Measurements from ENCODE around the gene CD46.

Gene CD46

GRCh38 chr1:207812778-207813511, 61.1 kb downstream of the CD46 start:
- no peak for DNase-seq (ENCODE audit: insufficient read length, low spot score)
- no peak for FAIRE-seq

GRCh38 chr1:207813512-207813881, 61.6 kb downstream of the CD46 start:
- no peak for FAIRE-seq
- no peak for DNase-seq (ENCODE audit: insufficient read length, low spot score)

DNA sequence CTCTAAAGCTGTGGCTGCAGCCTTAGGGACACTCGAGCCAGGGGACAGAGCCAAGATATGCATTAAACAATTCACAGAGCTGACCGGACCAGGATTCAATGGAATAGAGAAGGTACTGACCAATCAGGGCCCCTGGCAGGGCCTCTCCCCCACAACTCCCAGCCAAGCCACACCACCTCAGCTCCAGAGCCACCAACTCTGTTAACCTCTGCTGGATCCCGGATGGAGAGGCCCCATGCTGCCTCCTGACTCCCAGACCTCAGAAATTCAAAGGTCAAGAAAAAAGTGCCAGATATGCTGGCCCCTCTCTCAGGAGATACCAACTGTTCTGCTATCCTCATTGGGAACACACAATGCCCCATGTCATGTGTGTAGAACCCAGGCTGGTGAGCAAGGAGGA, 62.1 kb downstream of the CD46 start:
- FAIRE-seq (no peak), DNase-seq (ENCODE audit: insufficient read length, low spot score) (no peak)

DNA sequence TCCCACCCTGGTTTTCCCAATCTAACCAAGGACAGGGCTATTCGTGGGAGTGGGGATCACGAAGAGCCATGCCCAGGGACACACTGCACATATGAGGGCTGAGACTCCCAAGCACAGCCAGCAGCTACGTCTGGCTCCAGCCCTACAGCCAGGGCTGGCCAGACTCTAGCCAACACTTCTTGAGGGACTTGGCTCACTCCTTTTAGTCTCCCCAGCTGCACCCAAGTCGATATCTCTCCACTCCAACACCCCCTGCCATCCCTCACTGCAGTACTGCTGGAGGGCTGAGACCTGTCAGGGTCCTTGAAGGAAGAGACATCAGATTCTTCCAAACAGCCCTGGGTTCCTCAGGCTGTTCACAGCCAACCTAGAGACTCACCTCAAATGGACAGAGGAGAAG, 62.6 kb downstream of the CD46 start:
- FAIRE-seq: no peak
- DNase-seq (ENCODE audit: insufficient read length, low spot score): no peak

GRCh38 chr1:207815466-207815865, 63.6 kb downstream of the CD46 start:
- DNase-seq (ENCODE audit: insufficient read length, low spot score): no peak
- no peak for FAIRE-seq

GRCh38 chr1:207815913-207816291, 64.0 kb downstream of the CD46 start:
- DNase-seq (ENCODE audit: insufficient read length, low spot score) (no peak), FAIRE-seq (no peak)

- FAIRE-seq (no peak), DNase-seq (ENCODE audit: insufficient read length, low spot score) (no peak)
These were observed 65.3 kb downstream of the CD46 start for GRCh38 chr1:207817166-207817565.

GRCh38 chr1:207817778-207818751, 66.2 kb downstream of the CD46 start:
- no peak for FAIRE-seq
- no peak for DNase-seq (ENCODE audit: insufficient read length, low spot score)

GRCh38 chr1:207818971-207819451, 67.2 kb downstream of the CD46 start:
- no peak for DNase-seq (ENCODE audit: insufficient read length, low spot score)
- FAIRE-seq: no peak

- FAIRE-seq: no peak
- no peak for DNase-seq (ENCODE audit: insufficient read length, low spot score)
These were observed 69.0 kb downstream of the CD46 start for GRCh38 chr1:207820568-207821463.

GRCh38 chr1:207821464-207822045, 69.7 kb downstream of the CD46 start:
- FAIRE-seq: no peak

GRCh38 chr1:207822124-207822601, 70.3 kb downstream of the CD46 start:
- DNase-seq (ENCODE audit: insufficient read length, low spot score) (peak; percentile 97), FAIRE-seq (no peak)

More at GRCh38 chr1:207821464-207822045, 69.7 kb downstream of the CD46 start:
- DNase-seq (ENCODE audit: insufficient read length, low spot score): no peak

DNA sequence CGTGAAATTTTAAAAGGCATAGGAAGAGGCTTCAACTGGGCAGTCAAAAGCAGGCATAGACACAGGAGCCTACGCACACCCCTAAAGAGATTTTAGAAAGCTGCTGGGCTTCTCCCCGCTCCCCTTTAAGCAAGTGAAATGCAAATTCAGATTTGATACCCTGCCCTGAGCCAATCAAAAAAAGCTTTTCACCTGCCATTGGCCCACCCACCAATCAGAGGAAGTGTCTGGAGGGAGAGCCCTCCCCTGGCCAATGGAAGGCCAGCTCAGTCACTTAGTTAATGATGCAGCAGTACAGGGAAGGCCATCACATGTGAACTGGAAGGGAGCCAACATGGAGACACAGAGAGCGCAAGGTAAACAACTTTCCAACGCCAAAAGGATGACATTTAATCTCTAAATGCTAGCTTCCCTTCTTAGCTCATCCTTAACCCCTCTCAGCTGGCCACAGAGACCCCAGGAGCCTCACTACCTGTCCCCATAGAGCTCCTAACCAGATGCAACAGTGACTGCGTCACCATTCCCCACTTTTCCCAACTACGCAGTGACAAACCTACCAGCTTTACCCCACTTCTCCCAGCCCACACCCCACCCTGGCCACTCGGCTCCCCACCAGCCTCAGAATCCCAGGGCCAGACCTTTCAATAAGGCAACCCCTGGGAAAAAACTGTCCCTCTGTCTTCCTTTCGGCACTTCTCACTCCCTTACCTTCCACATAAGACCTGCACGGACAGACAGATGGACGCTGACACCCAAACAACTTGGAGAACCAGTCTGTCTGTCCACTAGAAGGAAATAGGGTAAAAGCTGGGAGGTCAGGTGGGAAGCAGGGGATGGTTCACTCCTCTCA, 71.0 kb downstream of the CD46 start:
- DNase-seq (ENCODE audit: insufficient read length, low spot score) (peak; percentile 93), FAIRE-seq (peak; percentile 95)

GRCh38 chr1:207823531-207823879, 71.7 kb downstream of the CD46 start:
- FAIRE-seq (no peak), DNase-seq (ENCODE audit: insufficient read length, low spot score) (no peak)

GRCh38 chr1:207823880-207824566, 72.2 kb downstream of the CD46 start:
- peak; percentile 85 for FAIRE-seq
- no peak for DNase-seq (ENCODE audit: insufficient read length, low spot score)

- FAIRE-seq: peak; percentile 64
- no peak for DNase-seq (ENCODE audit: insufficient read length, low spot score)
These were observed 73.0 kb downstream of the CD46 start for GRCh38 chr1:207824691-207825408.

DNA sequence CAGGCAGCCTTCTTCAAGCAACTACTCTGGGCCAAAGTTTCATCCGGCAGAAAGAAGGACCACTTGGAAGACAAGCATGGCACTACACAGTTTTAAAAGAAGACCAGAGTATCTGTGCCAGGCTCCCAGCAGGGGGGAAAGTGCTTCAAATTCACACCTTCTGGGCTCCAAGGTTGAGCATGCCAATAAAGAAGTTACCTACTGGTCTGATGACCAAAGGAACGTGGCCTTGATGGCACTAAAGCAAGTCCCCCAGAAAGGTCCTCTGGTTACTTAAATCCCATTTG, 73.5 kb downstream of the CD46 start:
- DNase-seq (ENCODE audit: insufficient read length, low spot score) (no peak), FAIRE-seq (no peak)

Data from GM19239 (cell line).